Measurements from ENCODE around the gene ALDH1A2.

DNA sequence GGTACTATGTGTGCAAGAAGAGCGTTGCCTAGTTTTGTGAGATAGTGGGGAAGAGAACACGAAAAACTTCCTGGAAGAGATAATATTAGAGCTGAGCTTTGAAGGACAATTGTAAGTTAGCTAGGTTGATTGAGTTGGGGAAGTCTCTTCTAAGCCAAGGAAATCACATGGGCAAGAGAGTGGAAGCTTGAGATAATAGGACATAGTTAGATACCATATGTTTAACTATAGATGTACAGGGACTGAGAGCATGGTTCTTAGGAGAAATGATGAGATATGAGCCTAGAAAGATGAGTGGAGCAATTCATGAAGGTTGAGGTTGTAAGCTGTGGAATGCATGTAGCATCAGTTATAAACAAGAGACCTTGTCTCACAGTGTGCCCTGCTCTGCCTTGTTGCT, 42.6 kb upstream of the ALDH1A2 start:
- TF ChIP-seq POLR2AphosphoS5 (IDR thresholded peaks at IDR 0.05; ENCODE audit: low read depth, low read length): no peak
- no peak for TF ChIP-seq TAF1 (IDR thresholded peaks at IDR 0.05; ENCODE audit: borderline replicate concordance, low read depth, low read length)
- no peak for TF ChIP-seq POLR2A (IDR thresholded peaks at IDR 0.05; ENCODE audit: low read depth, low read length)

Measured in GM12892 (cell line).